K562 treated with DMSO at 1 percent for 12 hours (cell line): ENCODE data around the gene MRPS33. TPM values are rescaled to one million over a fixed set of nuclear protein-coding genes. Genes with fewer than 3 reads are reported as not detected.

Experiments
- total RNA-seq: library from RNA; unstranded; fragments of 300-600 nt; gene quantifications from 2 replicates; pipeline ENCODE4 v1.2.3, GENCODE V29; 2022; ENCODE audit not compliant: insufficient read depth

Gene MRPS33
- 68.5 and 95.2 TPM in 2 replicates for total RNA-seq

GRCh38 chr7:141014524-141015395 is at the start of gene MRPS33:
MRPS33 (minus strand) TSS chr7:141014952; CDS start chr7:141010633, 4,319 bp downstream.

Other genes starting within 250 kb of the MRPS33 start
- 3.7 and 16.8 TPM in 2 replicates for gene BRAF, start 90.0 kb downstream of the MRPS33 start, total RNA-seq
- gene TMEM178B, start 59.1 kb upstream of the MRPS33 start, total RNA-seq: 0.09 TPM in 1 of 2 replicates, not detected in the other